NCI-H1436 (cell line): Measurements from ENCODE around the gene PIK3R2.

Experiments
- DNase-seq: peaks from one replicate; lab custom pipeline; 2025; lab: John Stamatoyannopoulos, UW

Gene PIK3R2

GRCh38 chr19:18173054-18173571 is 20.1 kb downstream of the PIK3R2 start:
- DNase-seq = no peak

- peak; percentile 77 for DNase-seq
Measured at GRCh38 chr19:18173572-18174288, 20.8 kb downstream of the PIK3R2 start, which contains the start of gene IFI30. IFI30 (plus strand) TSS chr19:18173813; CDS start chr19:18173842, 29 bp downstream.

GRCh38 chr19:18174983-18175382 is 22.0 kb downstream of the PIK3R2 start:
- DNase-seq = no peak

- no peak for DNase-seq
Measured at GRCh38 chr19:18176367-18177310, 23.7 kb downstream of the PIK3R2 start.

- DNase-seq = no peak
Measured at GRCh38 chr19:18179957-18180356, 27.0 kb downstream of the PIK3R2 start.

GRCh38 chr19:18183529-18183928 is 30.6 kb downstream of the PIK3R2 start:
- no peak for DNase-seq

- no peak for DNase-seq
Measured at GRCh38 chr19:18185538-18185937, 32.6 kb downstream of the PIK3R2 start.

- DNase-seq = no peak
Measured at GRCh38 chr19:18190278-18190677, 37.3 kb downstream of the PIK3R2 start.

GRCh38 chr19:18191640-18192062 is 38.7 kb downstream of the PIK3R2 start:
- DNase-seq = no peak

GRCh38 chr19:18192673-18193387 is 39.9 kb downstream of the PIK3R2 start, which contains the start of gene MPV17L2:
MPV17L2 (plus strand) TSS chr19:18193218; CDS start chr19:18193282, 64 bp downstream.
- peak; percentile 99 for DNase-seq

- DNase-seq = no peak
Measured at GRCh38 chr19:18193388-18194180, 40.6 kb downstream of the PIK3R2 start.

GRCh38 chr19:18194181-18194530 is 41.2 kb downstream of the PIK3R2 start:
- no peak for DNase-seq

- DNase-seq = no peak
Measured at GRCh38 chr19:18194554-18195238, 41.7 kb downstream of the PIK3R2 start.

- DNase-seq = no peak
Measured at GRCh38 chr19:18196511-18196845, 43.5 kb downstream of the PIK3R2 start.

GRCh38 chr19:18197306-18197705 is 44.3 kb downstream of the PIK3R2 start:
- no peak for DNase-seq

- no peak for DNase-seq
Measured at GRCh38 chr19:18197941-18198340, 45.0 kb downstream of the PIK3R2 start.

- no peak for DNase-seq
Measured at GRCh38 chr19:18198374-18198773, 45.4 kb downstream of the PIK3R2 start.

GRCh38 chr19:18202397-18202777 is 49.4 kb downstream of the PIK3R2 start:
- DNase-seq = no peak

- DNase-seq = no peak
Measured at GRCh38 chr19:18202778-18203407, 49.9 kb downstream of the PIK3R2 start.

- no peak for DNase-seq
Measured at GRCh38 chr19:18203408-18203862, 50.5 kb downstream of the PIK3R2 start.
